Measurements from ENCODE around the gene SYDE2.
"Not testable (repeated sequence)": the region's sequence is repeated elsewhere in the genome, so short reads cannot be mapped to it uniquely, and the experiment has no call there.

The SYDE2 gene

DNA sequence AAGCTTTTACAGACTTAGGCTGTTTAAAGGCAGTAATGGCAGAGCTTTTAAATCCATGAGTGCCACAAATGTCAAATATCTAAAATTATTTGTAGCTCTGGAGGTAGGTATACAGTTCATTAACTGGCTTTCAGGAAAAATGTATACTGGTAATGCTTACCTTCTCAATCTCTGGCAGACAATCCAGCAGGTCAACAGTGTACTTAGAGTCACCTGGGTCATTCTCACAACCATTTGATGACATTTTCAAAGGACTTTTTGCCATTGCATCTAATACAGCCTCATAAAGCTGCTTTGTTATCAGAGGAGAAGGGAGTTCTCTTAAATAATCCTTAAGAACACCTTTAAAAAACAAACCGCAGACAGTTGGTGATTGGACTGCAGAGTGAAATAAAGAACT lies 31.9 kb downstream of the SYDE2 start:
- DNase-seq = no peak

DNA sequence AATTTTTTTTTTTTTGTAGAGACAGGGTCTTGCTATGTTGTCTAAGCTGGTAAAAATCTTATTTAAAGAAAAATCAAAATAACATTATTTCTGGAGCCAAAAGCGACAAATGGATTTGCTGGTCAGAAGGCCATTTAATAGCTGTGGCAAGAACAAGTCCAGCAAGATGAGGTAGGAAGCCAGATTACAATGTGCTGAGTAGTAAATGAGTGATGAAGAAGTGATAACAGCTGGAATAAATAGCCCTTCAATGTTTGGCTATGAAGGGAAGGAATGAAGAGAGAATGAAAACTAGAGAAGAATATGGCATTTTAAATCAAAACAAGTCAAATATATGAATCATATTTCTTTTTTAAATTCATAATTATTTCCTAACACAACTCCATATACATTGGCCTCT lies 34.5 kb downstream of the SYDE2 start:
- DNase-seq = no peak

DNA sequence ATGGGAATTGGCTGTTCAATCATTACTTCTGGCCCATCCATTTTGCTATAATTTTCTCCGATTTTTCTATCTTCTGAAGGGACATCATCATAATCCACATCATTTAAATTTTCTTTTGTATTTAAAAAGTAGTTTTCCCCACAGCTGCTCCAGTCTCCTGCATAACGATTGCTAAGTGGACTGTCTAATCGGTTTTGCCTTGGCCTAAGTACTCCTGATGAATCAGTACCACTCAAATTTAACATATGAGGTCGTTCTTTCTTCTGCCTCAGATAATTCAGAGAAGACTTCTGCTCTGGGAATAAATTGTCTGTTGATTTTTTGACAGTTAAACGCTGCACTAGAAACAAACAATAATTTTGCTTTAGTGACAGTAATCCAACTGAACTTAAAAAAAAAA lies 41.9 kb downstream of the SYDE2 start:
- DNase-seq = no peak

DNA sequence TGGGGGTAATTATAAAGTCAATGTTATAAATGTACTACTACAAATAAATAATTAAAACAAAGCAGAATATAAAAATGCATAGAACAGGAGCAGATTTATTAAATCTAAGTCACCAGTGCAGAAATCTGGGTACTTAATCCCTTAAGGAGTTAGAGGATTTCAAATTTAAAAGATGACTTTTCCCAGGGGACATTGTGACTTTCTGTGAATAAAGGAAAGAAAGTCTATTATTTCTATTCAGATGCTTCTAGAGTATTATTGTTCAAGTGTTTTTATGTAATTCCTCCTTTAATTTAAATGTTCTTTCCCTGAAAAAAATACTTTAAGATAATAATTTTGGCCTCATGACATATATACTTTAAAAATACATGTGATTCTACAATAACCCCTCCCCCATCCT lies 43.4 kb downstream of the SYDE2 start:
- DNase-seq = no peak

DNA sequence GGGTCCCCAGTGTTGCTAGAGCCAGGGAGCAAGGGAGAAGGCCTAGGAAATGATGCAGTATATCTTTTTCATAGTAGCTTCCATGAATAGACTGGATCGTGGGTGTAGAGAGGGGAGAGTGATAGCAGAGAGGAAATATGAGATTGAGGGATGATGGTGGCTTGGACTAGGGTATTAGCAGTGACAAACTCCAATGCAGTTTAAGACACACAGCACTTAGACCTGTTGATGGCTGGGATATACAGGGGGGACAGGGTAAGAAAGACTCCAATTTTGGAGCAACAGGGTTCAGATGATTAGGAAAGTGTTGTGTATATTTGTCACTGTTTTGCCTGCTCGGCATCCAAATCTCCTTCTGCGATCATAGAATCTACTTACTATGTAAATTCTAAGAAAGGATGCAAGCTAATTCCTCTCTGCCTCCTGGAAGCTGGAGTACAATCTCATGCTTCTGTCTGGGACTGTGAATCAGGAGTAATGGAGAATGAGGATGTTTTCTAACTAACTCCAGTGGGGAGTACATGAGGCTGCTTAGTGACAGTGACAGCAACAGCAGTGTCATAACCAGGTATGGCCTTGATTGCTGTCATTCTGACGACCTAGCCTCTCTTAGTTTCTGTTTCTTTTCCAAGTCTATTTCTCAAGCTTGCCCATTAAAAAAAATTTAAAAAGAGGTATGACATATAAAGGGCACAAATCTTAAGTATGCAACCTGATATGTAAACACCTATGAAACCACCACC lies 47.5 kb downstream of the SYDE2 start:
- DNase-seq = no peak

DNA sequence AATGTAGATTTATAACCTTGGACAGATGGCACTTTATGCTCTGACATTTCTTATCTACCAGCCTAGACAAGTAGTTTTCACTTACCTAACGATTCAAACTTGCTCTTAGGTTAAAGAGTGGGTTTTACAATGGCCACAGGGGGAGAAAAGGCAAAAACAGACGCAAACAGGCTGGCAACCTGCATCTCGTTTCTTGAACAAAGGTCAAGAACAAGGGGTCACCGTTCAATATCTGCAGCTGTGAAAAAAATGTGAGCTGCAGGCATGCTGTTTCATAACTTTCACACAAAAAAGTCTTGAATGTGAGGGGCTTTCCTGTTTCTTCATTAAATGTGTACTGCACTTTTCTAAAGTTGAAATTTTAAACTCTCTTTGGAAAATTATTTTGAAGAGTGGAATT lies 49.4 kb downstream of the SYDE2 start:
- DNase-seq = no peak

DNA sequence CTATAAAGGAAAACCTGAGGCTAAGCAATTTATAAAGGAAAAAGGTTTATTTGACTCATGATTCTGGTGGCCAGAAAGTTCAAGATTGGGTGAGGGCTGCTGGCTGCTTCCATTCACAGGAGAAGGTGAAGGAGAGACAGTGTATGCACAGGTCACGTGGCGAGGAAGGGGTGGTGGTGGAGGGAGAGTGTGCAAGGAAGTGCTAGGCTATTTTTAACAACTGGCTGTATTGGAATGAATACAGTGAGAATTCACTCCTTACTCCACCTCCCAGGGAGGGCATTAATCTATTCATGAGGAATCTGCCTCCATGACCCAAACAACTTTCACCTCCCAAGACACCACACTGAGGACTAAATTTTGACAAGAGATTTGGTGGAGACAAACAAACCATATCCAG lies 51.0 kb downstream of the SYDE2 start:
- no peak for DNase-seq

DNA sequence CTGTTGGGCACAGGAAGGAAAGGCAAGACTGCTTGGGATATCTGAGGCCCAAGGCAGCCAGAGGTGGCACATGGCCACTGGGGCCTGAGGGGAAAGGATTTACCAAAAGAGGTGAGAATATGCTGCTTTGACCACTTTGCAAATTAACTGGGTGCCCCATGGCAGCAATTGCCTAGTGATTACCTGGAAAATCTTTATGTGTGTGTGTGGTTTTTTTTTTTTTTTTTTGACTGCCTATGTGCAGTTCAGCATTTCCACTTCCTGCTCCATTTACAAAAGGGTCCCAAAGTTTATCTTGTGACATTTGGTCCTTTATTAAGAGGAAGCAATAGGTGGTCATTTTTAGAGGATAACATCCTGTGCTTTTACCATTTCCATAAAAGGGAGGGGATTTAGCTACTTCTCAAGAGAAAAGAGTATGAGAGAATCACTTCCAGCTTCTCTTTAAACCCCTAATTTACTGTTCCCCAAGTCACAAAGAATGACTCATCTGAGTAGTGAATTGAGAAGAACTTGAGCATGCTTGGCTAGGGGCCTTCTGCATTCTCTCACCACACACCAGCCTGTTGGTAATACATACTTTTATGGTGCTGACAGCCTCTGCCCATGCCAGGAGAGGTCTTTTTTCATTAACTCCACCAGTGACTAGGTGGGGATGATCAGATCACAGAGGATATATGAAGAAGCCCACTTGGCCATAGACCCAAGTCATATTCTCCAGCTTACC lies 52.1 kb downstream of the SYDE2 start:
- DNase-seq = no peak

DNA sequence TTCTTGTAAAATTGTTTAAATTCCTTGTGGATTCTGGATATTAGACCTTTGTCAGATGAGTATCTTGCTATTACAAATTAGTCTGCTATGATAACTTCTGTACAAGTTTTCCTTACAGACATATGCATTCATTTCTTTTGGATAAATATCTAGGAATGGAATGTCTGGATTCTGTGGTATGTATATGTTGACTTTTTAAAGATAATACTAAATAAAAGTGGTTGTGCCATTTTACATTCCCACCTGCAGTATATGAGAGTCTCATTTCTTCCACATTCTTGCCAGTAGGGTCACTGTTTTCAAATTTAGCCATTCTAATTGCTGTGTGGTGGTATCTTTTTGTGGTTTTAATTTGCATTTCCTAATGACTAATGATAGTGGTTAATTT lies 53.9 kb downstream of the SYDE2 start:
- no peak for DNase-seq

DNA sequence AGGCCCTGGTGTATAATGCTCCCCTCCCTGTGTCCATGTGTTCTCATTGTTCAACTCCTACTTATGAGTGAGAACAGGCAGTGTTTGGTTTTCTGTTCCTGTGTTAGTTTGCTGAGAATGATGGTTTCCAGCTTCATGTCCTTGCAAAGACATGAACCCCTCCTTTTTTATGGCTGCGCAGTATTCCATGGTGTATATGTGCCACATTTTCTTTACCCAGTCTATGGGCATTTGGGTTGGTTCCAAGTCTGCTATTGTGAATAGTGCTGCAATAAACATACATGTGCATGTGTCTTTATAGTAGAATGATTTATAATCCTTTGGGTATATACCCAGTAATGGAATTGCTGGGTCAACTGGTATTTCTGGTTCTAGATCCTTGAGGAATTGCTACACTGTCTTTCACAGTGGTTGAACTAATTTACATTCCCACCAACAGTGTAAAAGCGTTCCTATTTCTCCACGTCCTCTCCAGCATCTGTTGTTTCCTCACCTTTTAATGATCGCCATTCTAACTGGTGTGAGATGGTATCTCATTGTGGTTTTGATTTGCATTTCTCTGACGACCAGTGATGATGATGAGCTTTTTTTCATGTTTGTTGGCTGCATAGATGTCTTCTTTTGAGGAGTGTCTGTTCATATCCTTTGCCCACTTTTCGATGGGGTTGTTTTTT lies 54.4 kb downstream of the SYDE2 start:
- not testable (repeated sequence) for DNase-seq

DNA sequence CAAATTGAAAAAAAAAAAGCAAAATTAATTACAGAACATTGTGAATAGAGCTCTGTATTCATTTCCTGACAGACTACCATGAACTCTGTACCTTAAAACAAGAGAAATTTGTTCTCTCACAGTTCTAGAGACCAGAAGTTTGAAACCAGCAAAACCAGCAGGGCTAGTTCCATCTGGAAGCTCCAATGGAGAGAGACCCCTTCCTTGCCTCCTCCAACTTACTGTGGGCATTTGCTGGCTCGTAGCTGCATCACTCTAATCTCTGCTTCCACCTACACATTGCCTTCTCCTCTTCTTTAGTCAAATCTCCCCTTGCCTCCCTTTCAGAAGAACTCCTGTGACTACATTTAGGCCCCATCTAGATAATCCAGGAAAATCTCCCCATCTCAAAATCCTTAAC lies 56.5 kb downstream of the SYDE2 start:
- no peak for DNase-seq

DNA sequence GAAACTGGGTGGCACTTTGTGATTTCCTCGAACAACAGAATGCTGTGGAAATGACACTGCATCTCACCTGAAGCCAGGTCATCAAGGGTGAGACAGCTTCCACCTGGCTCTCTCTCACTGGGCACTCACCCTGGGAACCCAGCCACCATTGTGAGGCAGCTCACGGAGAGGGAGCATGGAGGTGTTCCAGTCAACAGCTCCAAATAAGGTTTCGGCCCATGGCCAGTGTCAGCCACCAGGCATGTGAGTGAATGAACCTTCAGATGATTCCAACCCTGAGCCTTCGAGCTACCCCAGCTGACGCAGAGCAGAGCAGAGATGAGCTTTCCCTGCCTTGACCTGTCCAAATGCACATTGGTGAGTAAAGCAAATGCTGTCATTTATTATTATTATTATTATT lies 58.1 kb downstream of the SYDE2 start:
- DNase-seq = no peak

DNA sequence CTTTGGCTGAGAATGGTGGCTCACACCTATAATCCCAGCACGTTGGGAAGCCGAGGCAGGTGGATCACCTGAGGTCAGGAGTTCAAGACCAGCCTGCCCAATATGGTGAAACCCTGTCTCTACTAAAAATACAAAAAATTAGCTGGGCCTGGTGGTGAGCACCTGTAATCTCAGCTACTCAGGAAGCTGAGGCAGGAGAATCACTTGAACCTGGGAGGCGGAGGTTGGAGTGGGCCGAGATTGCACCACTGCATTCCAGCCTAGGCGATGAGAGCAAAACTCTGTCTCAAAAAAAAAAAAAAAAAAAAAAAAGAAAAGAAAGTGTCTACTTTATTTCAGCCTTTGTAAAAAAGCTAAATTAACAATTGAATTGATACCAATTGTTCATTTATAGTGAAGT lies 62.4 kb downstream of the SYDE2 start:
- DNase-seq = not testable (repeated sequence)

DNA sequence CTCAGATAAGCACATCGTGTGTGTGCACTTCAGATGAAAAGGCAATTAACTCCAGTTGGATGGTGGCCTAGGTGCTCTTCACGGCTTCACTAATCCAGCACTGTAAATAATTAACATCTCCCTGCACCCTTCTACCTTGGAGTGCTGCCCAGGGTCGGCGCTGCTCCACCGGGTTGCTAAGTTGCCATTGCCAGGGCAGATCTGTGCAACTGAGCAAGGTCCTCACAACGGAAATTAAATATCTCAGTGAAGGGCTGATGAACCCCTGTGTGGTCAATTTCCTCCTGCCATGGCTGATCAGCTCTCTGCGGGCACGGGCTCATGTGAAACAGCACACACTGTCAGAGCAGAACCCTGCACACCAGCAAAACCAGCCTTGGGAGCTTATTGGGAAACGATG lies 63.2 kb downstream of the SYDE2 start:
- peak in 1 of 2 donors; percentile 21 for DNase-seq

DNA sequence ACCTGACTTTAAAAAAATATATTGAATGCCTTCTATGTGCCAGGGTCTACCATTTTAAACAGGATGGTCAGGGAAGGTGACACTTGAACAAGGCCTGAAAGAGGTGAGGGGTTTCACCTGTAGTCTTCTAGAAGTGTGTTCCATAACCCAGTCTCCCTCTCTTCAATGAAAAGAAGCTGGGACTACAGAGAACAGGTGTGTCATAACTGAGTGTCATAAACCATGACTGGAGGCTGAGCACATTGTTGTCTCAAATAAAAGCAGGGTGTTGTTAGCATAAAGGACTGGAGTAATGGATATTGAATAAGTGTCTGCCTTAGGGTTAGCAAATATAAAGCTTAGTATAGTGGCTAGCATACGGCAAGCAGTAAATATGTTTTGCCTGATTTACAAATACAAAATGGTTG lies 65.4 kb downstream of the SYDE2 start:
- DNase-seq = no peak

DNA sequence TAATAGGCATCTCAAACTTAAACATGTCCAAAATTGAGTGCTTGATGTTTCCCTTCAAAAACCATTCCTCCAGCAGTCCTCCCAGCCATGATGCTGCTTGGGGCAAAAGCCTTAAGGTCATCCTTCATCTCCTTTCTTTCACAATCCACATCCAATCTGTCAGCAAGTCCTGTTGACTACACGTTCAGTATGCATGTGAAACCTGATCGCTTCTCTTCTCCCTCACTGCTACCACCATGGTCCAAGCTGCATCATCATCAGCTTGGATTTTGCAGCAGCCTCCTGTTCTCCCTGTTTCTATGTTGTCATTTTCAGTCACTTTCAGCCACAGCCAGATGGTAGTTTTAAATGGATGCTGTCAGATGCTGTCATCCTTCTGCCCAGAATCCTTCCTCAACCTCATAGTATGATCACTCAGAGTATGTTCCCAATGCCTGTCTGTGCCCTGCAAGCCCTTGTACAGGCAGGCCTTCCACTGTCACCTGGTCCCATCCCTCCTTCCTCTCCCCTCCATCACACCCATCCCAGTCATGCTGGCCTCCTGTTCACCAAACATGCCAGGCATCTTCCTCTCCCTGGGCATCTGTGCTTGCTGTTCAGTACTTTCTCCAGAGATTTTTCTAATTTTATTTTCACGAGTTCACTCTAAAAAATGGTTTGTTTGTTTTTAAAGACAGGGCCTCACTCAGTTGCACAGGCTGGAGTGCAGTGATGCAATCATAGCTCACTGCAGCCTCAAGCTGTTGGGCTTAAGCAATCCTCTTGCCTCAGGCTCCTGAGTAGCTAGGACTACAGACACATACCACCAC lies 66.0 kb downstream of the SYDE2 start:
- peak in 1 of 2 donors; percentile 43 for DNase-seq

DNA sequence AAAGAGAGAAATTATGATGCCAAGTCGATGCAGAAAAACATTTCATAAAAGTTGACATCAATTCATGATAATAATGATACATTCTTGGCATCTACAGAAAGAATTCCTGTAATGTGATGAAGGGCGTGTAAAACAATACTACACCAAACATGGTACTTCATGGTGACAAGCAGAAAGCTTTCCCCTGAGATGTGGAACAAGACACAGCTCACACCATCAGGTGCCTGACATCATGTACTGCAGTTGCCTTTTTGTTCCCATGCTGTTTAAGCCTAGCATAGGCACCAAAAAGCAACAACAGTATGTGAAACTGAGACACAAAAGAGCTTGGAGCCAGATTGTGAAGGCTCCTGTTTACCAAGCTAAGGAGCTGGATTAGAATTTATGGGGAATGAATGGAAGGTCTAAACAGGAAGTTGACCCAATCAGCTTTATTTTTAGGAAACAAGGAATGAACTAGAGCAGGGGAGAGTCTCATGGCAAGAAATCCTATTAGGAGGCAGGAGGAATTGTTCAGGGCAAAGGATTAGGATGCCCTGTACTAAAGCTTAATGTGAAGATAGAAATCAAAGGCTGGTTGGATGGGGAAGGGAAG lies 67.2 kb downstream of the SYDE2 start:
- no peak for DNase-seq

DNA sequence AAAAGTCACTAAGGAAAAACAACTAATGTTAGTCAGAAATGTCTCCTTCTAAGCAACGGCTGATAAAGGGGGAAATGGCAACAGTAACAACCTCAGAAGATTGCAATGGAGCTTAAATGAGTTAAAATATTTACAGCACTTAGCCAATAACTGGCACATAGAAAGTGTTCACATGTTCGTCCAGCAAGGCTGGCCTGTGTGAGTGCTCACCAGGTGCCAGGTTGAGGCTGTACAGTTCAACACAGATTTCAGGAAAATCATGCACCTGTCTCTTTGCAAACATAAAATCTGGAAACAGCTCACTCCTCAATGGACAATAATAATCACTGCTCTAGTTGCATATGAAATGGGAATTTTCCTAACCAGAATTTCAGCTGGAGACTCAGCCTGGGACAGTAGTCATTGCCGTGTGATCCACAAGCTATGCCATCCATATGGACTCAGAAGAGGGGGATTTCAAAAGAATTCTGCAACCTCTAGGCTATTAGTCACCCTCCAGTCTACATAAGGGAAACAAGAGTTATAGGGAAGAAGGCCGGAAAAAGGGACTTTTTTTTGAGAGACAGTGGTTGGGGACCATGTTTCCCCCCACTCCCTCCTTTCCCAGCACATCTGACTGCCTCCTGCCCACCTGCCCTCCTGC lies 68.6 kb downstream of the SYDE2 start:
- DNase-seq = peak; percentile 62 to 91

DNA sequence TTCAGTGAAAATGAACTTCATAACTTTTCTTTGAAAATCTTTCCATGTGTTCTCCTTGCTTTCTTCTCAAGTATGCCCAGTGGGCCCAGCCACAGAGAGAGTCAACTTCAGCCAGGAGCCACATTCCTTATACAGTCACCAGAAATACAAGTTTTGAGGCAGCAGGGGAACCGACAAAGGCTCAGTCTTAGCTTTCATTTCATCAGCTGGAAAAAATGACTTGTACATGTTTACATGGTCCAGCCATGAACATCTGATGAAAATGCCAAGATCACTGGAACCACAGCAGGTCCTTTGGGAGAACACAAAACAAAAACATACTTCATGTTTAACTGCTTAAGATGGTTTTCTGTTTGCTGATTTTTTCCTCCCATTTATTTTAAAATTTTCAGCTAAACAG lies 72.5 kb downstream of the SYDE2 start:
- DNase-seq = no peak

DNA sequence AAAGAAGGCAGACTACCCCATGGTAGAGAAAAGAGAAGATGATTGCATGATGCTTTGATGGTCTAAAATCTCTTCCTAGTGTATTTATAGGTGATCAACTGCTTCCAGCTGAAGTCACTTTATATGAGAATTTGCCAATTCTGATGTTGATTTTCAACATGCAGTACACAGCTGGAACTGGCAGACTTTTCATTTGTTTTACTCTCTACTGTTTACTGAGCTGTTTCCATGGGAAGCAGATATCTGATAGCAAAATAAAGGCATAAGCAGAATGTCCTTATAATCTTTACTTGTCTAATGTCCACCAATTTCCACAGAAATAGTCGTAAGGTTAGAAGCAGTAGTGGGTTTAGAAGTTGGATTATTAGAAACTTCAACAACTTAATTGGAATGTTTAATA lies 74.9 kb downstream of the SYDE2 start:
- no peak for DNase-seq

DNA sequence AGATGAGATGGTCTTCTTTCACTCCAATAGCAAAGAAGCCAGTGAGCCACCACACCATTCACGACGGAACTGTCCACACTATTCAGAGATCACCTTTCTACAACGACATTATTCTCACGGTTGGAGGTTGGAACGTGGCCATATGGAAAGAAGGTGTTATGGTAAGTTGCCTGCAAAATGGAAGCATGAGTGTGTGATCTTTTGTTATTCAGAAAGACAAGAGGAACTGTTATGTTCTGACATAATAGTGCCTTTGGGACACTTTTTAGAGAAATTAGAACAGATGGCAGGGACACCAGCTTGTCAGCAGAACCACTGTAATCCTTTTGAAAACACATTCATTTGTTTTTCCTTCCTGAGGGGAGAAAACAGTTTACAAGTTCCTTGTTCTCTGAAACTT lies 76.7 kb downstream of the SYDE2 start:
- DNase-seq = no peak

DNA sequence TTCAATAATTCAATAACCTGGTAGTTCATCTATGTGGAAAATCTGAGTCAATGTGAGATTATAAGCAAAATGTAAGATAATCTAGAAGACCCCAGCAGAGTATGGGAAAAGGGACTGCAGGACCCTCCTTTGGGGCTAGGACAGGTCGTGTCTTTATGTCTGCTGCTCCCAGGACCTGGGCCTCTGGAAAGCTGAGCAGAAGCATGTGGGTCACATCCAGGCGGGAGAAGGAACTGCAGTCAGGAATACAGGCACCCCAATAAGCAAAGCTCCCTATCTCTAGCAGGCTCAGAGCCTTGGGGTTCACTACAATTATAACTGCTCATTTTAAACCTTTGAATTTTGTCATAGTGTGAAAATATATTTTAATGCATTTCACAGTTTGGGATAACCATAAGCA lies 78.6 kb downstream of the SYDE2 start:
- DNase-seq = no peak
